Spinal cord (tissue), 10 donors: Measurements from ENCODE around the gene TRIM77. TPM values are rescaled to one million over a fixed set of nuclear protein-coding genes. Genes with fewer than 3 reads are reported as not detected.
"Not testable (repeated sequence)": the region's sequence is repeated elsewhere in the genome, so short reads cannot be mapped to it uniquely, and the experiment has no call there.

Experiments used
- DNase-seq, 6 donors: peaks; one replicate each; pipeline versions ENCODE4 v3.0.0 to v3.0.0-alpha.2; 2013 to 2015; ENCODE audit warnings: low spot score in 6 of 6, low read depth in 4 of 6
- H3K27ac ChIP-seq: one replicate; pipeline ENCODE4 v1.5.1; 2013; ENCODE audit warnings: low read depth, low read length, control low read depth
- H3K27me3 ChIP-seq: one replicate; pipeline ENCODE4 v1.6.1; 2013; ENCODE audit warnings: low read length; ENCODE audit not compliant: control insufficient read depth, insufficient read depth
- H3K36me3 ChIP-seq: one replicate; pipeline ENCODE4 v1.6.1; 2013; ENCODE audit warnings: low read length; ENCODE audit not compliant: control insufficient read depth, insufficient read depth
- H3K4me1 ChIP-seq: one replicate; pipeline ENCODE4 v1.6.1; 2013; ENCODE audit warnings: low read length; ENCODE audit not compliant: control insufficient read depth, insufficient read depth
- H3K4me3 ChIP-seq: one replicate; pipeline ENCODE4 v1.5.1; 2013; ENCODE audit warnings: low read depth, low read length, control low read depth
- H3K9me3 ChIP-seq: one replicate; pipeline ENCODE4 v1.6.1; 2013; ENCODE audit warnings: low read length; ENCODE audit not compliant: control insufficient read depth, insufficient read depth
- WGBS: methylation state at CpG from one replicate; pipeline ENCODE4 v1.1.5; 2013; ENCODE audit warnings: missing lambda C conversion rate; ENCODE audit not compliant: insufficient coverage; 5-methylcytosine and 5-hydroxymethylcytosine counted together
- long read RNA-seq, 4 donors: transcript quantifications; one replicate each; lab custom pipeline, GENCODE V29; 2026
- polyA plus RNA-seq, 2 donors: library from polyadenylated mRNA; unstranded; fragments of 120-200 nt; gene quantifications; one replicate each; pipeline ENCODE4 v1.2.1, GENCODE V29; 2013; ENCODE audit not compliant: insufficient read length in 2 of 2
- total RNA-seq, 2 donors: library from RNA; depleted of rRNA in 1 of 2; stranded (reverse); fragments of 120-200 nt in 1 of 2; fragments of >200 nt in 1 of 2; gene quantifications; one replicate each; pipeline versions ENCODE4 v1.2.3 to v1.2.4, GENCODE V29; 2013 to 2014
- donor health status: healthy.

TRIM77 gene, protein sequence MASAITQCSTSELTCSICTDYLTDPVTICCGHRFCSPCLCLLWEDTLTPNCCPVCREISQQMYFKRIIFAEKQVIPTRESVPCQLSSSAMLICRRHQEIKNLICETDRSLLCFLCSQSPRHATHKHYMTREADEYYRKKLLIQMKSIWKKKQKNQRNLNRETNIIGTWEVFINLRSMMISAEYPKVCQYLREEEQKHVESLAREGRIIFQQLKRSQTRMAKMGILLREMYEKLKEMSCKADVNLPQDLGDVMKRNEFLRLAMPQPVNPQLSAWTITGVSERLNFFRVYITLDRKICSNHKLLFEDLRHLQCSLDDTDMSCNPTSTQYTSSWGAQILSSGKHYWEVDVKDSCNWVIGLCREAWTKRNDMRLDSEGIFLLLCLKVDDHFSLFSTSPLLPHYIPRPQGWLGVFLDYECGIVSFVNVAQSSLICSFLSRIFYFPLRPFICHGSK
- total RNA-seq = not detected
- not detected for polyA plus RNA-seq
- long read RNA-seq, donor 1 = 0 reads
- long read RNA-seq, donor 2 = 0 reads
- long read RNA-seq, donor 3 = 0 reads
- long read RNA-seq, donor 4 = 0 reads

DNA sequence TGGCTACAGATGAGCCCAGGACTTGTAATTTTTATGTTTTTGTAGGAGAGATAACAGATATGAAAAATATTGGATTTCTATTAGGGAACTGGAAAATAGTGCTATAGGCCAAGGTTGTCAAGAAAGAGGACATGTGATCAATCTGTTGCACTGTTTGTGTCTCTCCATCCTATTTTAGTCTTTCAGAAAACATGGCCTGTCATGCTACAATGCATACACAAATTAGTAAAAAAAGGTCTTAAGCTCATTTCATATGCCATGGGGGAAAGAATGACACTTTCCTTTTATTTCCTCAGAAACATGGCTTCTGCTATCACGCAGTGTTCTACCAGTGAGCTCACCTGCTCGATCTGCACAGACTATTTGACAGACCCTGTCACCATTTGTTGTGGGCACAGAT is at the start of gene TRIM77:
TSS of gene TRIM77 (plus strand) at position 301 of the 400 bp plus-strand sequence. CDS start at position 301, 0 bp downstream.
- H3K4me1 ChIP-seq, H3K27me3 ChIP-seq, H3K27ac ChIP-seq, H3K4me3 ChIP-seq, H3K9me3 ChIP-seq, DNase-seq, H3K36me3 ChIP-seq: not testable (repeated sequence)
- 92% methylated on average over 2 of the region's 2 CpGs for WGBS

DNA sequence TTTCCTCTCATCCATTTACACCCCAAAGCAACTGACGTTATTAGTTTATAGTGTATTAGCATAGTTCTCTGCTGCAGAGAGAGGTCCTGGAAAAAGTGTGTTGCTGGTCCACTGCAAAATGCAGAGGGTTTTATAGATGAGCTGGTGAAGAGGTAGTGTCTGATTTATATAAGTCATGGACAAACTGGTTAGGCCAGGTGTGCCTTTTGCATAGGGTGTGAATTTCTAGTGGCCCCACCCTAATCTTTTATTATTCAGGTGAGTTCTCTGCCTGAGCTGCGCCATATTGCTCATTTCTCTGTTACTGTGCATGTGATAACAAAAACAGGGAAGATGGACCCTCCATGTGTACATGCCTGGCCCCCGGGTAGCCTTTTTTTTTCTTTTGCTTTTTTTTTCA is 43.1 kb upstream of the TRIM77 start:
- no peak overlapping the region for H3K4me3 ChIP-seq
- WGBS = 95% methylated on average over 2 of the region's 3 CpGs

DNA sequence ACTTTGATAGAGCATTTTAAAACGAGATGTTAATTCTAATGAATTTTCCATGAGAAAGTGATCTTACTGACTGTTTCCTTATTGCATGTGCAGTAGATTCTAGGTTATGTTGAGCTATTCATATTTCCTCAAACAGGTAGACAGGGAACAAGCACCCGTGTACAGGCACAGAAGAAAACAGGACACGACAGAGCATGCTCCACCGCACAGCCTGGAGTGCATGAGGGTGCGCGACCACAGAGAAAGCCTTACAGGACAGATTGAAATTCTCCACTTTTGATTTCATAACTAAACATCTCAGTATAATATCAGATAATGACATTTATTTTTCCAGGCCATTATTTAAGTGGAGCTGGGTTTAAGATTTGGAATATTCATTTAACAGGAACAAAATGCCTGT is 41.9 kb upstream of the TRIM77 start:
- H3K27ac ChIP-seq, H3K27me3 ChIP-seq, H3K9me3 ChIP-seq, H3K4me3 ChIP-seq, H3K36me3 ChIP-seq, H3K4me1 ChIP-seq, DNase-seq: not testable (repeated sequence)
- WGBS = no CpG with 5 or more reads among the region's 6 CpGs

More for the DNA sequence above, 43.1 kb upstream of the TRIM77 start:
- Histone ChIP-seq H3K36me3 (no peaks in the 10 kb centered on the region), H3K27me3 (no peaks in the 10 kb centered on the region), H3K9me3 (no peaks in the 10 kb centered on the region), H3K27ac (no peak overlapping the region), H3K4me1 (no peaks in the 10 kb centered on the region)
- no peak for DNase-seq

DNA sequence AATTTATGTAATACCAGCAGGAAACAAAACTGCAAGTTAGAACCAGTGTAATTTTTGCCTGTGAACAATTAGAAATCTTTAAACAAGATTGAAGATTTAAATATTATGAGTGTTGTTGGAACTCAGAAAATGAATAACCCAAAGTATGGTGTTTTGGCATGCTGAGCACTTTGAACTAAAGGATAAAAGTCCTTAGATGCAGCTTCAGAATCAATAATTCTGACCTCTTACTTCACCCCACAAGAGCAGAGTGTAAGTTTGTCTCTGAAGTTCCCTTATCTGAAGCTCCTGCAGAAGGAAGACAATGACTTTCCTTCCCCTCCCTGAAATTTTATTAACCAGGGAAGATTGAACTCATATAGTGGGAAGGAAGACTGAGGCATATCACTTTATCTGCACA is 40.5 kb upstream of the TRIM77 start:
- not testable (repeated sequence) for H3K27me3 ChIP-seq, H3K36me3 ChIP-seq, H3K4me3 ChIP-seq, H3K27ac ChIP-seq, H3K9me3 ChIP-seq, DNase-seq, H3K4me1 ChIP-seq

DNA sequence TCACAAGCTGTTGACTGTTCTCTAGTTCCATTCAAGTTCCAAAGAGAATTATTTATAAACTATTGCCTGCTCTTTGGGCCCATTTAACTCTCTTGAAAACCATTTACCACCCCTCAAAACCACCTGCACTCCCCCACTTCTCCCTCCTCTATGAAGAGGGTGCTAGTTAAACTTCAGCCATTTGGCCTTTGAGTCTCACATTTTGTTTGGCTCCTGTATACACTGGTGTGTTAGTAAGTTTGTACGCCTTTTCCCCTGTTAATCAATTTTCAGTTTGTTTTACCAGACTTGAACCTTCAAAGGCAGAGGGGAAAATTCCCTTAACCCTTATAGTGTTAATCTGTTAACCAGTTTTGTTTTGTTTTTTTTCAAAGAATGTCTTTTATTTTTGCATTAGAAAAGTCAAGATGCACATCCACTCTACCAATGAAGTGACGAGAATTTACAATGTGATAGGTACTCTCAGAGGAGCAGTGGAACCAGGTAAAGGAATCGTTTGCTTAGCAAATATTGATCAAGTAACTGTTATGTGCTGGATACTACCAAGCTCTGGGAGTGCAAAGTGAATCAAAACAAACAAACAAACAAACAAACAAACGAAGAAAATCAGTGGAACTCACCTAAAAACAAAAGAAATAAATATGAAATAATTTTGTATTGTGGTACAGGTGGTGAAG is 40.0 kb upstream of the TRIM77 start:
- H3K36me3 ChIP-seq, H3K4me1 ChIP-seq, H3K27ac ChIP-seq, H3K27me3 ChIP-seq, DNase-seq, H3K4me3 ChIP-seq, H3K9me3 ChIP-seq: not testable (repeated sequence)
- WGBS = no CpG with 5 or more reads among the region's 4 CpGs

DNA sequence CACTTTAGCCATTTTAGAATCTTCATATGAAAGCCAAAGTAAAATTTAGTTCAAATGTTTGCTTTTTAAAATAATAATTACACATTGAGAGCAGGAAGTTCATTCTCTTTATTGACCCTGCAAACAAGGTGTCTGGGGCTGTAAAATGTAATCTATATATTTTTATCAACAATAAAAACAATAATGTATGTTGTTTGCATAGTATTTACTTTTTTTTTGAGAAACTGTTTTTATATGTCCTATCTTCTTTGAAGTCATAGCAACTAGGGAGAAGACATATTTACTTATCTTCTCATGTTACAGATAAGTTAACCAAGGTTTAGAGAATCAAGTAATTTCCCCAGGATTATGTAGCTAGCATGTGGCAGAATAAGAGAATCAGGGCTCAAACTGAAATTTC is 37.6 kb upstream of the TRIM77 start:
- not testable (repeated sequence) for H3K27ac ChIP-seq, H3K4me1 ChIP-seq, H3K4me3 ChIP-seq, H3K9me3 ChIP-seq, DNase-seq, H3K36me3 ChIP-seq, H3K27me3 ChIP-seq

DNA sequence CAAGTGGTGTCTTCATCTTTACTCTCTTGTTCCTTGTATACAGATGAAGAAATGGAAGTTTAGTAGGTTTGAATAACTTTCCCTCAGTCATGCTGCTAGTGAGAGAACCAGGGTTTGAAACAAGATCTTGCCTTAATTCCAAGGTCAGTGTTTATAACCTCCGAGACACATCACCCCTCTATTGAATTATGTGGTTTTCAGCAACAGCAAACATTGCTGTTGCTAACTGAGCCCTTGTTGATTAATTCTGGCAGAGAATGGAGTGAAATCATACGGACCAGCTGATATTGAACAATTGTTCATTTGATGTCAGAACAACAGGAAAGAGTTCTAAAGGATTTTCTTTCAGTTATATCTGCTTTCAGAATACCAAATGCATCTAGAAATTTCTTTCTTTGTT is 36.7 kb upstream of the TRIM77 start:
- H3K36me3 ChIP-seq, H3K4me3 ChIP-seq, DNase-seq, H3K4me1 ChIP-seq, H3K27me3 ChIP-seq, H3K27ac ChIP-seq, H3K9me3 ChIP-seq: not testable (repeated sequence)
- WGBS = no CpG with 5 or more reads among the region's 2 CpGs

DNA sequence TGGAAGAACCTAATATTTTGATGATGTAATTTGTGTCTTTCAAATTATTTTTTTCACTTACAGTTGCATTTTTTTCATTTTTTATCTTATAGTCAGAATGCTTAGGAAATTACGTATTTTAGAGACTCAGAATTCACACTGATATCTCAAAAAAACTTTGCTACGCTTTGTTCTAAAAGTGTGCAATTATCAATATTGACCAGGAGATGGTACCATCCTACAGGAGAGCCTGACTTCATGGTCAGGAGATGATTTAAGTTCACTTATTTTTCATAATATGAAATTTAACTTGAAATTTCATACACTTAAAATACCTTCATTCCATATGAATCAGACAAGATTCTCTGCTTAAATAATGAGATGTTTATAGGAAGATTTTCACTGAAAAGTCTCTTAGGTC is 34.7 kb upstream of the TRIM77 start:
- WGBS = no CpG with 5 or more reads among the region's 2 CpGs

DNA sequence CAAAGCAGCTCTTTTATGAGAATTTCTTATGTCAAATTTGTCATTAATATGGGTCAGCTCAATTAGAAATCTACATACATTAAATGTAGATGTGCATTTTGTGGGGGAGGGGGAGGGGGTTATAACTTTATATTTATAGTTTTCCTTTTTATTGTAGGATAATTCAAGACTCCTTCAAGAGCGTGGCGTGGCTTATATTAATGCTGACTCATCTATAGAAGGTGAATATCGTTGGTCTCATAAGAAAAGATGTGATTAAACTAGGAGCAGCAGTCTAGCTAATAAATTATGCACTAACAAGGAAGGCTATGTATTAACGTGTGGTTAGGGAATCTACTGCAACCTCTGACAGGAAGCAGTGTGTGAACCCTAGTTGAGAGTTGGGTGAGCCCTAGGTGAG is 34.2 kb upstream of the TRIM77 start:
- not testable (repeated sequence) for H3K9me3 ChIP-seq, H3K27me3 ChIP-seq, H3K27ac ChIP-seq, DNase-seq, H3K36me3 ChIP-seq, H3K4me3 ChIP-seq, H3K4me1 ChIP-seq
- no CpG with 5 or more reads among the region's 4 CpGs for WGBS

More for the DNA sequence above, 34.7 kb upstream of the TRIM77 start:
- peak in 2 of 6 donors; percentile 1 to 41 for DNase-seq
- not testable (repeated sequence) for H3K36me3 ChIP-seq, H3K27me3 ChIP-seq, H3K4me1 ChIP-seq, H3K9me3 ChIP-seq, H3K27ac ChIP-seq, H3K4me3 ChIP-seq

DNA sequence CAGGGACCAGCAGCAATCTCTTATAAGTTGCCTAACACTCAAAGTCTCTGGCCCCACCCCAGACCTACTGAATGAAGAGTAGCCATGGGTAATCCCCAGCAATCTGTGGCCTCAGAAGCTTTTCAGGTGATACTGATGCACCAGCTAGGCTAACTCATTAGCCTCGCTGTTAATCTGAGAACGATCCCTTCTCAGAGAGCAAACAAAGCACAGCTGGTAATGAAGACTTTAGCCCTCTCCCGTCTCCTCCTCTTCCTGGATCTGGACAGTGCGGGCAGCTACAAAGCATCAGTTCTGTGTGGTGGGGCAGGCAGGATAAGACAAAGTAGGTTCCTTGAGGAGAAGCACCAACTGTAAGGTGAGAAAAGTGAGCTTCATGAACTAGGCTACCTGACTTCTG is 3.0 kb upstream of the TRIM77 start:
- WGBS = 71% methylated on average over 2 of the region's 4 CpGs
- H3K36me3 ChIP-seq, DNase-seq, H3K27ac ChIP-seq, H3K4me1 ChIP-seq, H3K9me3 ChIP-seq, H3K4me3 ChIP-seq, H3K27me3 ChIP-seq: not testable (repeated sequence)
